C4-2B (cell line): ENCODE results near the gene PKM.

Experiments
- H3K27ac ChIP-seq: fragments of 450-650 bp; 2 replicates; pipeline ENCODE4 v1.5.1; 2017
- CTCF ChIP-seq: fragments of 450-650 bp; conservative IDR thresholded peaks from 2 replicates; pipeline ENCODE4 v1.5.1; 2017; ENCODE audit warnings: mild to moderate bottlenecking
- ZFX ChIP-seq: fragments of 450-650 bp; IDR thresholded peaks from 2 replicates; pipeline ENCODE4 v1.6.1; 2017

The PKM gene

GRCh38 chr15:72239652-72240051 is 8.7 kb upstream of the PKM start:
- H3K27ac ChIP-seq: no peak overlapping the region

GRCh38 chr15:72238586-72238985 is 7.6 kb upstream of the PKM start:
- H3K27ac ChIP-seq: no peak overlapping the region
- no peak for TF ChIP-seq ZFX
- no peak for TF ChIP-seq CTCF

More at GRCh38 chr15:72239652-72240051, 8.7 kb upstream of the PKM start:
- TF ChIP-seq ZFX: no peak
- TF ChIP-seq CTCF: no peak

GRCh38 chr15:72237853-72238224 is 6.8 kb upstream of the PKM start:
- TF ChIP-seq CTCF (no peak), ZFX (no peak)
- H3K27ac ChIP-seq: no peak overlapping the region

- H3K27ac ChIP-seq: no peak overlapping the region
- no peak for TF ChIP-seq ZFX
- TF ChIP-seq CTCF: no peak
These were observed 6.3 kb upstream of the PKM start for GRCh38 chr15:72237029-72237852.

GRCh38 chr15:72236381-72237003 is 5.5 kb upstream of the PKM start:
- TF ChIP-seq CTCF (no peak), ZFX (no peak)
- no peak overlapping the region for H3K27ac ChIP-seq

- no peak for TF ChIP-seq ZFX
- TF ChIP-seq CTCF: no peak
- no peak overlapping the region for H3K27ac ChIP-seq
These were observed 4.3 kb upstream of the PKM start for GRCh38 chr15:72235298-72235697.

- no peak overlapping the region for H3K27ac ChIP-seq
- TF ChIP-seq CTCF (no peak), ZFX (no peak)
These were observed 2.8 kb upstream of the PKM start for GRCh38 chr15:72233769-72234168.
